Brain microvascular endothelial cell (primary cell): ENCODE data around the gene ITPRIPL2.

Source experiments
- DNase-seq: peaks from one replicate; pipeline ENCODE4 v3.0.0-alpha.2; 2020
- H3K27ac ChIP-seq: fragments of 250-450 bp; sonication (Bioruptor Pico); 2 replicates; pipeline ENCODE4 v1.5.1; 2020; ENCODE audit warnings: mild to moderate bottlenecking, moderate library complexity
- H3K27me3 ChIP-seq: fragments of 250-450 bp; sonication (Bioruptor Pico); replicated peaks from 2 replicates; pipeline ENCODE4 v1.5.1; 2020; ENCODE audit warnings: mild to moderate bottlenecking
- H3K36me3 ChIP-seq: fragments of 250-450 bp; sonication (Bioruptor Pico); replicated peaks from 2 replicates; pipeline ENCODE4 v1.5.1; 2020; ENCODE audit warnings: mild to moderate bottlenecking
- H3K4me3 ChIP-seq: 2 replicates; pipeline ENCODE4 v1.5.1; 2011; ENCODE audit warnings: low read depth, mild to moderate bottlenecking, control low read depth, low read length, moderate library complexity
- in situ Hi-C: cut with HindIII; loops from 2 replicates; pipeline ENCODE4 v1.10.0; 2017; ENCODE audit warnings: low sequenced_read_pairs, low pct_ligation_motif_present
- TF ChIP-seq, protein P1 (sequence below): IDR thresholded peaks from 2 replicates; pipeline ENCODE4 v1.5.1; 2011; ENCODE audit warnings: low read depth, mild to moderate bottlenecking, moderate library complexity, low read length, control low read depth, inconsistent platforms; ENCODE audit errors: missing control alignments

ITPRIPL2 gene

DNA sequence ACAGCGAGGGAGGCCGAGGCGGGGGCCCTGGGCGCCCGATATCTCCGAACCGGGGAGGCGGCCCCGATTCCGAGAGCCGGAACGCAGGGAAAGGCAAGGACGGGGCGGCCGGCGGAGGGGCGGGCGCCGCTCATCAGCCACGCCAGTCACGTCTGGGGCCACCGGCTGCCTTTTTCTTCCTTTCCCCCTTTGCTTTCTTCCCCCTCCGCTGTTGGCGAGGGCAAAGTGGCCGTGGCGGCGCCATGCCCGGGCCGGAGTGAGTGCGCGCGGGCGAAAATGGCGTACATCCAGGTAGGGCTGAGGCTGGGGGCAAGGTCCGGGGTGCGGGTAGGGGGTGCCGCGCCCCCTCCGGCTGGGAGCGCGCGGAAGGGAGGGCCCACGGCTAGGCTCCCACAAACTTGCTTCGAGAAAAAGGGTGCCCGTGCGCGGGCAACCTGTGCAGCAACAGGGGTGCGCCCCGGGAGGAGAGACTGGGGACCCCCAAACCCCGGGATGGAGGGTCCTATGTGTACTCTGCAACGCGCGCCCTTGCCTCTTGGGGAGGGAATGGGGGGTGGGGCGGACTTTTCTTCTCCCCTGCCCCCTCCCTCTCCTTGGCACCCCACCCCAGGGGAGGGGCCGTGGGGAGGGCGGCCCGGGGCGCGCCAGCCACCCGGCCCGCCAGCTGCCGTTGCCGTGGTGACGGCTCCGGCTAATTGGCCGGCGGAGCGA, 54.8 kb downstream of the ITPRIPL2 start:
- in situ Hi-C loops, result no loop called here
- H3K27ac ChIP-seq, result no peak overlapping the region
- H3K36me3 ChIP-seq, result no peaks in the 10 kb centered on the region
- DNase-seq, result no peak
- H3K27me3 ChIP-seq, result peaks cover 14% of the 10 kb centered on the region
- TF ChIP-seq, protein P1, sequence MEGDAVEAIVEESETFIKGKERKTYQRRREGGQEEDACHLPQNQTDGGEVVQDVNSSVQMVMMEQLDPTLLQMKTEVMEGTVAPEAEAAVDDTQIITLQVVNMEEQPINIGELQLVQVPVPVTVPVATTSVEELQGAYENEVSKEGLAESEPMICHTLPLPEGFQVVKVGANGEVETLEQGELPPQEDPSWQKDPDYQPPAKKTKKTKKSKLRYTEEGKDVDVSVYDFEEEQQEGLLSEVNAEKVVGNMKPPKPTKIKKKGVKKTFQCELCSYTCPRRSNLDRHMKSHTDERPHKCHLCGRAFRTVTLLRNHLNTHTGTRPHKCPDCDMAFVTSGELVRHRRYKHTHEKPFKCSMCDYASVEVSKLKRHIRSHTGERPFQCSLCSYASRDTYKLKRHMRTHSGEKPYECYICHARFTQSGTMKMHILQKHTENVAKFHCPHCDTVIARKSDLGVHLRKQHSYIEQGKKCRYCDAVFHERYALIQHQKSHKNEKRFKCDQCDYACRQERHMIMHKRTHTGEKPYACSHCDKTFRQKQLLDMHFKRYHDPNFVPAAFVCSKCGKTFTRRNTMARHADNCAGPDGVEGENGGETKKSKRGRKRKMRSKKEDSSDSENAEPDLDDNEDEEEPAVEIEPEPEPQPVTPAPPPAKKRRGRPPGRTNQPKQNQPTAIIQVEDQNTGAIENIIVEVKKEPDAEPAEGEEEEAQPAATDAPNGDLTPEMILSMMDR, result no peak
- H3K4me3 ChIP-seq, result peak overlapping the region; percentile 43

DNA sequence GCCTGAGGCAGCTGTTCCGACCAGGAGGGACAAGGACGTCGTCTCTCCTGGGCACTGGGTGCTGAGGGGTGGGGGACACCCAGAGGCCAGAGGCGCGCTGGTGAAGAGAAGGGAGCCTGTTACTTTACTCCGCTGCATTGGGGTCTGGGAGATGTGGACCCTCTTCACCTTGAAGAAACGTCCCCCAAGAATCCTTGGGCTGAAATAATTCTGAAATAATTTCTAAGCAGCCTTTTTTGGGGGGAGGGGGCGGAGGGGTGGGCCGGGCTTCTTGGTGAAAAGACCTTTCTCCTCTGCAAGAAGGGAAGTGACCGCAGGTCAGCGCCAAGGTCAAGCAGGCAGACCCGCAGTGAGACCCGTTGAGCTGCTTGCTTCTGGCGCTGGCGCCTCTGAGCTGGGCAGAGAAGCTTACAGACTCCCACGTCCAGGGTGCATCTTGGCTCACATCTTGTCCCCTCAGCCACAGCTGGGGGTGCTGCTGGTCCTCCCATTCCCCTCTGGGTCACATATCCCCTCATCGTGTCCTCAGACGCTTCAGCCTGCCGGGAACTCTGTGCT, 55.4 kb downstream of the ITPRIPL2 start:
- no peaks in the 10 kb centered on the region for H3K36me3 ChIP-seq
- H3K27ac ChIP-seq, result no peak overlapping the region
- no peak for DNase-seq
- in situ Hi-C loops, result no loop called here
- TF ChIP-seq, protein P1, result no peak
- H3K4me3 ChIP-seq, result no peak overlapping the region
- H3K27me3 ChIP-seq, result peaks cover 14% of the 10 kb centered on the region

DNA sequence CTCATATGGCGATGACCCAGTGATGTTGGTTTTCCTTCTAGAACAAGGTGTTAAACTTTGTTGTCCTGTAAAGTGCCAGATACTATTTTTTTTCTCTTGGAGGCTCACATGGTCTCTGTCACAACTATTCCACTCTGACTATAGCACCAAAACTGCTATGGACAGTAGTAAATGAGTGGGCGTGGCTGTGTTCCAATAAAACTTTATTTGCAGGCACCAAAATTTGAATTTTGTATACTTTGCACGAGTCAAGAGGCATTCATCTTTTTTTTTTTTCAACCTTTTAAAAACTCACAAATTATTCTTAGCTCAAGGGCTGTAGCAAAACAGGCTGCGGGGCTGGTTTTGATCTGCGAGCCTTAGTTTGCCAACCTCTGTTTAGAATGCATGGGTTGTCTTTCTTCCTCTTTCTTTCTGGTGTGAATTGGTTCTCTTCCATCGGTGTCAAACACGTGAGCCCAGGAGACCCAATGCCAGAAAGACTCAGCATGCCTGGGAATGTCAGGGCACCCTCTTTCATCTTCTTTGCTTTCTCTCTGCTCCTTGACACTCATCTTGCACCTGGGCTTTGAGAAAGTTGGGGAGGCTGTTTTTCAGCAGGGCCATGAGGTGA, 56.4 kb downstream of the ITPRIPL2 start:
- Histone ChIP-seq H3K27me3 (peaks cover 14% of the 10 kb centered on the region), H3K4me3 (no peak overlapping the region), H3K36me3 (no peaks in the 10 kb centered on the region), H3K27ac (no peak overlapping the region)
- TF ChIP-seq, protein P1, result no peak
- no peak for DNase-seq
- in situ Hi-C loops, result no loop called here
